GM12873 (cell line): Measurements from ENCODE around the gene CD7.

ENCODE experiments used
- CTCF ChIP-seq: IDR thresholded peaks from 2 replicates; pipeline ENCODE4 v1.5.1; 2012; ENCODE audit warnings: low read depth, mild to moderate bottlenecking, moderate library complexity, low read length, control low read depth; ENCODE audit not compliant: insufficient read depth; ENCODE audit errors: missing control alignments

The CD7 gene

GRCh38 chr17:82318772-82319606 is 1.6 kb upstream of the CD7 start:
- no peak for TF ChIP-seq CTCF

GRCh38 chr17:82318169-82318498 is 726 bp upstream of the CD7 start:
- no peak for TF ChIP-seq CTCF

- TF ChIP-seq CTCF, result no peak
Observed at GRCh38 chr17:82316651-82317393, 586 bp downstream of the CD7 start.

GRCh38 chr17:82315703-82316358 is 1.6 kb downstream of the CD7 start:
- TF ChIP-seq CTCF, result no peak

GRCh38 chr17:82314727-82315605 is 2.4 kb downstream of the CD7 start:
- no peak for TF ChIP-seq CTCF

- no peak for TF ChIP-seq CTCF
Observed at GRCh38 chr17:82314012-82314726, 3.2 kb downstream of the CD7 start.
